ENCODE measurements around the gene TMIGD3. TPM values are rescaled to one million over a fixed set of nuclear protein-coding genes. Genes with fewer than 3 reads are reported as not detected.

The TMIGD3 gene
- total RNA-seq, 2 donors from 2014 or later = 0.64 to 11.4 TPM

DNA sequence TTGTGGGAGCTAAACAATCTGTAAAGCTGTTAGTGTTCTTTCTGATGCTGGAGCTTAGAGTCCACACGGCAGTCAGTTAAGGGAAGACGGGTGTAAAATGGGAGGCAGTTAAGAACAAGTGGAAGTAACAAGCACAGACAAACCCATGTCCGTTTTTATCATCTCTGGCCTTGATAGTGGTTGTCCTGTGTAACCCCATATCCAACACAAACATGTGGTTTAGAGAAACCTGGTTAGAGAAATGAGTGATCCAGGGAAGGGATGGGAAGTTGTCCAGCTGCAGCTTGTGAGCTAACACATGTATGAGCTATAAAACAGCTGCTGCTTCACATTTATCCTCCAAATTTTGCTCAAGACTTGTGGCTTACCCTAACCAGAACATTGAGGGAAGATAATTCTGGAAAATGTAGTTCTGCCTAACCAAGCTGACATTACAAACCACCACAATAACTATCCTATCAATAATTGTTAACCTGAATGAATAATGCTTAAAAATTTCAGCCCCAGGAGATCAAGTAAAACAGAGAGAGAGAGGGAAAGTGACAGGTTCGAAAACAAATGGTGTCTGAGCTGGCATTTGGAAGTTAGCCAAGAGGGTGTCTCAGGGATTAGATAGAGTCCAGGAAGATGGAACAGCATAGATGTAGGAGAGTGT lies 40.3 kb downstream of the TMIGD3 start:
- H3K9me3 ChIP-seq = no peaks in the 10 kb centered on the region
- WGBS = 57% methylated on average over 4 of the region's 4 CpGs
- no peak overlapping the region for H3K27ac ChIP-seq
- DNase-seq (ENCODE audit: low spot score) = no peak
- intact Hi-C loops (cut with DNase I) = no loop called here
- H3K27me3 ChIP-seq (replicated peaks; ENCODE audit: insufficient read depth) = no peaks in the 10 kb centered on the region
- H3K36me3 ChIP-seq = peaks cover 0 to 5% of the 10 kb centered on the region in 2 donors
- no peaks in the 10 kb centered on the region for H3K4me1 ChIP-seq (replicated peaks)
- no peak for TF ChIP-seq POLR2A (IDR thresholded peaks at IDR 0.05)
- TF ChIP-seq POLR2AphosphoS5 (IDR thresholded peaks at IDR 0.05) = no peak
- TF ChIP-seq, protein P1, sequence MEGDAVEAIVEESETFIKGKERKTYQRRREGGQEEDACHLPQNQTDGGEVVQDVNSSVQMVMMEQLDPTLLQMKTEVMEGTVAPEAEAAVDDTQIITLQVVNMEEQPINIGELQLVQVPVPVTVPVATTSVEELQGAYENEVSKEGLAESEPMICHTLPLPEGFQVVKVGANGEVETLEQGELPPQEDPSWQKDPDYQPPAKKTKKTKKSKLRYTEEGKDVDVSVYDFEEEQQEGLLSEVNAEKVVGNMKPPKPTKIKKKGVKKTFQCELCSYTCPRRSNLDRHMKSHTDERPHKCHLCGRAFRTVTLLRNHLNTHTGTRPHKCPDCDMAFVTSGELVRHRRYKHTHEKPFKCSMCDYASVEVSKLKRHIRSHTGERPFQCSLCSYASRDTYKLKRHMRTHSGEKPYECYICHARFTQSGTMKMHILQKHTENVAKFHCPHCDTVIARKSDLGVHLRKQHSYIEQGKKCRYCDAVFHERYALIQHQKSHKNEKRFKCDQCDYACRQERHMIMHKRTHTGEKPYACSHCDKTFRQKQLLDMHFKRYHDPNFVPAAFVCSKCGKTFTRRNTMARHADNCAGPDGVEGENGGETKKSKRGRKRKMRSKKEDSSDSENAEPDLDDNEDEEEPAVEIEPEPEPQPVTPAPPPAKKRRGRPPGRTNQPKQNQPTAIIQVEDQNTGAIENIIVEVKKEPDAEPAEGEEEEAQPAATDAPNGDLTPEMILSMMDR (IDR thresholded peaks at IDR 0.05) = no peak
- H3K4me3 ChIP-seq = no peak overlapping the region

DNA sequence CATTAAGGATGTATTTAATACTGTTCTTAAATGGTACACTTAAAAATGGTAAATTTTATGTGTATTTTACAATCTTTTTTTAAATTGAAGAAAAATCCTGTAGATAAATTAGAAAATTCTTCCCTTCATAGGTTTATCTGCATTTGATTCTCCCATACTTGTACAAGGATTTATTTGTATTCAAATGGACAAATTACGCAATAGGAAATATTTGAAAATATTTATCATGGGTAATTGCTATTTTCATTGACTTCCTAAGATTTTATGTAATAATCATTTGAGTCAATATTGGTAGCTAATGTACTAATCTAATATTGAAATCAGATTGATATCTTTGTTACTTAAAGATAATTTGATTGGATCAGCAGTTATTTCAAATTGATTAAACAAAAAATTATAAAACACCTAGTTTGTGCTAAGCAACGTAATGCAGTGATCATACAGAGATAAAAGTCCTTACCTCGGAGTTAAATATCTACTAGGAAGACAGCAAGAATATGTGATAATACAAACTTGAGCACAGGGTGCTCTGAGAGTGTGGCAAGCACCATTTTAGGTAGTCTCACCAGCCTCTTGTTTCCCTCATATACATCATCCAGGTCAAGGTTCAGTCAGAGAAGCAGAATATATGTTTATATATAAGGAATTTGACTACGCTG lies 40.9 kb downstream of the TMIGD3 start:
- peaks cover 0 to 5% of the 10 kb centered on the region in 2 donors for H3K36me3 ChIP-seq
- H3K9me3 ChIP-seq = no peaks in the 10 kb centered on the region
- H3K27ac ChIP-seq = no peak overlapping the region
- no peaks in the 10 kb centered on the region for H3K4me1 ChIP-seq (replicated peaks)
- no peak for DNase-seq (ENCODE audit: low spot score)
- no peak for TF ChIP-seq POLR2AphosphoS5 (IDR thresholded peaks at IDR 0.05)
- TF ChIP-seq POLR2A (IDR thresholded peaks at IDR 0.05) = no peak
- TF ChIP-seq, protein P1 (IDR thresholded peaks at IDR 0.05) = no peak
- 83% methylated on average over 4 of the region's 4 CpGs for WGBS
- no peak overlapping the region for H3K4me3 ChIP-seq
- intact Hi-C loops (cut with DNase I) = no loop called here
- no peaks in the 10 kb centered on the region for H3K27me3 ChIP-seq (replicated peaks; ENCODE audit: insufficient read depth)

DNA sequence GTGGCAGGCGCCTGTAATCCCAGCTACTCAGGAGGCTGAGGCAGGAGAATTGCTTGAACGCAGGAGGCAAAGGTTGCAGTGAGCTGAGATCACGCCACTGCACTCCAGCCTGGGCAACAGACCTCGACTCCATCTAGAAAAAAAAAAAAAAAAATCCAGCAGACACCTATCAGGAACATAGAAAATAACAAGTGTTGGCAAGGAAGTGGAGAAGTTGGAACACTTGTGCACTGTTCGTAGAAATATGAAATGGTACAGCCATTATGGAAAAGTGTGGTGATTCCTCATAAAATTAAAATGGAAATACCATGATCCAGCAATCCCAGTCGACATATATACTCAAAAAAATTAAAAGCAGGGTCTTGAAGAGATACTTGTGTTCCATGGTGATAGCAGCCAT lies 41.7 kb downstream of the TMIGD3 start:
- Histone ChIP-seq H3K36me3 (peaks cover 0 to 5% of the 10 kb centered on the region in 2 donors), H3K27ac (no peak overlapping the region), H3K4me1 (replicated peaks) (no peaks in the 10 kb centered on the region), H3K4me3 (no peak overlapping the region), H3K9me3 (no peaks in the 10 kb centered on the region), H3K27me3 (replicated peaks; ENCODE audit: insufficient read depth) (no peaks in the 10 kb centered on the region)
- WGBS = 93% methylated on average over 6 of the region's 6 CpGs
- no peak for DNase-seq (ENCODE audit: low spot score)
- TF ChIP-seq POLR2AphosphoS5 (IDR thresholded peaks at IDR 0.05) (no peak), POLR2A (IDR thresholded peaks at IDR 0.05) (no peak)
- TF ChIP-seq, protein P1 (IDR thresholded peaks at IDR 0.05) = no peak
- intact Hi-C loops (cut with DNase I) = no loop called here

DNA sequence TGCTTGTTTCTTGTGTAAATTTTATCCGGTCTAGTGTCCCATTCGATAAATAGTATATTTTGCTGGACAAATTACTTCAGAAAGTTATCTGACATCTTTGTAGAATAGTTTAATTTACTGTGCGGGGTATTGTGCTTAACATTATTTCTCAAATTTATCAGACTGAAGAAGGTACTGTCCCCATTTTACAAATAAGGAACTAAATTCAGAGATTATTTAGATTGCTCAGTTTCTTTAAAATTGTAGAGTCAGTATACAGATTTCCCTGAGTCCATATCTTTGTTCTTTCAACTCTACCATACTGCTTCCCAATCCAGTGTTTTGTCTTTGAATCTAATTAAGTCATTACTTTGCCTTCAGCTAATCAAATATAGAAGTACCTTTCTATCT lies 47.8 kb downstream of the TMIGD3 start:
- Histone ChIP-seq H3K9me3 (no peaks in the 10 kb centered on the region), H3K36me3 (peaks cover 0 to 5% of the 10 kb centered on the region in 2 donors), H3K27me3 (replicated peaks; ENCODE audit: insufficient read depth) (no peaks in the 10 kb centered on the region), H3K4me3 (no peak overlapping the region), H3K4me1 (replicated peaks) (no peaks in the 10 kb centered on the region), H3K27ac (no peak overlapping the region)
- WGBS = 90% methylated on average over 3 of the region's 3 CpGs
- intact Hi-C loops (cut with DNase I) = no loop called here
- no peak for DNase-seq (ENCODE audit: low spot score)
- TF ChIP-seq POLR2AphosphoS5 (IDR thresholded peaks at IDR 0.05) (no peak), POLR2A (IDR thresholded peaks at IDR 0.05) (no peak)
- TF ChIP-seq, protein P1 (IDR thresholded peaks at IDR 0.05) = no peak

Data from prostate gland (tissue), 2 donors.